HK-2 (cell line): ENCODE measurements around the gene HTD2.
"Not testable (repeated sequence)": the region's sequence is repeated elsewhere in the genome, so short reads cannot be mapped to it uniquely, and the experiment has no call there.

Experiments
- DNase-seq: peaks from one replicate; pipeline ENCODE4 v3.0.0-alpha.2; 2018; ENCODE audit not compliant: unreplicated experiment

The HTD2 gene

DNA sequence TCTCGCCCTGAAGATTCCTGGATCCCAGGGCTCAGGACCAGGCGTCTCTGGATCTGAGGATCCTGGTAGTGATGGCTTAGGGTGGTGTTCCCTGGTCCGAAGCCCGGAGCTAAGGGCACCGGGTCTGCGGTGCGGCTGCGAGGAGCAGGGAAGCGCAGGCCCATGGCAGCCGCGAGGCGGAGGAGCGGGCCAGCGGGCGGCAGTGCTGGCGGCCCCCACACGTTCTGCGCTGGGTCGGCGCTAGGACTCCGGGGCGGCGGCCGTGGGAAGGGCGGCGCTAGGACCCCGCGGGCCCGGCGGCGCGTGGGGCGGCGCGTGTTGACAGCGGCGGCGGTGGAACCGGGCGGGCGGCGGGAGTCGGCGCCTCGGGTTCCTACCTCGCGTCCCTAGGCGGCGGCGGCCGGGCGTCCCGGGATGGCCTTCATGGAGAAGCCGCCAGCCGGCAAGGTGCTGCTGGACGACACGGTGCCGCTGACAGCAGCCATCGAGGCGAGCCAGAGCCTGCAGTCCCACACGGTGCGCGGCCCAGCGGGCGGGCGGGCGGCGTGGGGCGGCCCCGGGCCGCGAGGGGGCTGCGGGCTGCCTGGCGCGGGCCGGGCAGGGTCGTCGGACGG is 26.4 kb downstream of the HTD2 start, which contains the start of gene PXK:
Gene PXK (plus strand): TSS at position 318 of the 614 bp plus-strand sequence. CDS start 97 bp downstream, at position 415.
- DNase-seq = peak; percentile 67

DNA sequence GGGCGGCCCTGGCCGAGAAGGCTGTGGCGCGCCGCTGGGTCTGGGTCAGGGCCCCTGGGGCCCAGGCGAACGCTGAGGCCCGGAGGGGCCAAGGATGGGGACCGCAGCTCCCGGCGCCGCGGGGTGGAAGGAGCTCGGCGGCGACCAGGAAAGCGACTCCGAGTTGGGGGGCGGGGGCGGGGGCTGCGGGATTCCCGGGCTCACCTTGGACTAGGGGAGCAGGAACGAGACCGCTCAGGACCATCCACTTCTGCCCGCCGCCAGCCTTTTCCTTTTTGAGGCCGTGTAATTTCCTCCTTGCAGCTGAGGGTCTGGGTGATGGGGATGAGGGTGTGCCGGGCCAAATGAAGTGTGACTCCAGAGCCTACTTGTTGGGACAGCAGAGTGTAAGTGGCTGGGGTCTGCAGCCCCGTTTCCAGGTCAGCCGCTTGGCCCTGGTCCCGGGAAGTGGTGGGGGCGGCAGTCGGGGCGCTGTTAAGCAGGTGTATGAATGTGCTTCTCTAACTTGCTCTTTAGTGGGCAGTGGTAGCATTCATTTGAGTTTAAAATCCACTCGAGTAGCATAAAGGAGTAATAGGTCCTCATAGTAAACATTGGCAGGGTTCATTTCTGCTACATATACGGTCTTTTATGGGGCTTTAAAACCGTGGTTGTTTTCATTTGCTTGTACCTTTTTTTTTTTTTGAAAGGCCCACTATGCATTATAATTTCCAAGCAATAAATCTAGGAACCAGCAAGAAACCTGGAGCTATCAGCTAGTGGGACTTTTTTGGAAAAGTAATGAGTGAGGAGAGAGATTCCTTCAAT is 27.1 kb downstream of the HTD2 start:
- DNase-seq = peak; percentile 21

DNA sequence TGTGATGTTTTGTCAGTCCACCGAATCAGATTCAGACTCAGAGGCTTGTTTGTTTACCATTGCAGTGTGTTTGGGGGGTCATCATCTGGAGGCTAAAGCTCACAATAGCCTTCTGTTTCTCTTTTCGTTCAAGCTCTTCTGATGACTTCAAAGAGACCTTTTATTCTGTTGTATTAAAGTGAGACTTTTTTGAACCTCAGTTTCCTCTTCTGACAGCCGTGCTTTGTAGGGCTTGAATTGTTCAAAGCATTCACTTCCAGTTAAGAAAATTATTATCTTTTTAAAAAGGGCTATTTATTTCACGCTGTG is 27.6 kb downstream of the HTD2 start:
- no peak for DNase-seq

DNA sequence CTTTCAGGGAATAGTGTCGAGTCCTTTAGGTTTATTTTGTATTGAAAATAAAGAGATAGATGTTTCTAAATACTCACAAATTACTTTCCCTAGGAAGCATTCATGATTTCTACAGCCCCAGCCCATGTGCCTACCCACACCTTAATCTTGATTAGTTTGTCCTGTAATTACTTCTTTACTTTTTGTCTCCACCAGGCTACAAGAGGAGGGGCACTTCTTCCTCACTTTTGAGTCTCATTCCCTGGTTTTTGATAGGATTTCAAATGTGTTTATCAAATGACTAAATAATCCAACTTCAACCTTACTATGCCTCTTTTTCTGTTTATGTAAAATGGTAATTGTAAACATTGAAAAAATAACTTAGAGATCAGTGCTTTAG is 28.2 kb downstream of the HTD2 start:
- no peak for DNase-seq

DNA sequence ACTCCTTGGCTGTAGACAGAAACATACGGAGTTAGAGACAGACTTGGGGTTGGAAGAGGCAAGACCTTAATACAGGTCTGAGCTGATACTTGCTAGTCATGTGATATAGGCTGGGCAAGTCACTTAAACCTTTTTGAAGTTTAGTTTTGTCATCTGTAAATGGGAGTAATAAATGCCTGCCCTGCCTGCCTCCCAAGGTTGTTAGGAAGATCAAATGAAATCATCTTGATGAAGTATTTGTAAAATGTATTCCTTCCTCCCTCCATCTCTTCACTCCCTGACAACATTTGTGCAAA is 29.3 kb downstream of the HTD2 start:
- no peak for DNase-seq

DNA sequence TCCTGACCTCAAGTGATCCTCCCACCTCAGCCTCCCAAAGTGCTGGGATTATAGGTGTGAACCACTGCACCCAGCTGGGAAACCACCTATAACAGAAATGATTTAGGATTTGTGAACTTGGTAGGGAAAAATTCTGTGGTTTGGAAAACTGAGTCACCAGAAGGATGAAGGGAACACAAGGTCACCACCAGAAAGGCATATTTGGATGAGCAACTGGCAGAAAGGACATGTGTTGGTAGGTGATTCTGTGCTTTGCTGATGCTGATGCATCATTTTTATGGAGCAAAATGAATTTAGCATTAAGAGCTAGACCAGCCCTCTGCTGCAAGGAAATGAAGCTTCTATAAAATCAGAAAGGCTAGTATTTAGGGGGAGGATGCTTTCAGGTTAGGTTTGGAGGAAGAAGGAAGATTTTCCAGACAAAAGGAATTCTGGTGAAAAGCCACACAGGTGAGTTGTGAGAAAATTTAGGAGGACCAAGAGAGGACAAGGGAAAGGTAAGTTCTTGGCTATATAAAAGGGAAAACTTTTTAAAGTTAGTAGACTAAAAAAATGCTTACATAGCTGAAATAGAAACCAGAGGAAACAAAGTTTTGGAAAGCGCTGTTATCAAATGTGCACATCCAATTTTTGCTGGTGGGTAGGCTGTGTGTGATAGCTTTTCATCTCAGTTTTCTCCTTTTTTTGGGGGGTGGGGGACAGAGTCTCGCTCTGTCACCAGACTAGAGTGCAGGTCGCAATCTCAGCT is 30.0 kb downstream of the HTD2 start:
- no peak for DNase-seq

DNA sequence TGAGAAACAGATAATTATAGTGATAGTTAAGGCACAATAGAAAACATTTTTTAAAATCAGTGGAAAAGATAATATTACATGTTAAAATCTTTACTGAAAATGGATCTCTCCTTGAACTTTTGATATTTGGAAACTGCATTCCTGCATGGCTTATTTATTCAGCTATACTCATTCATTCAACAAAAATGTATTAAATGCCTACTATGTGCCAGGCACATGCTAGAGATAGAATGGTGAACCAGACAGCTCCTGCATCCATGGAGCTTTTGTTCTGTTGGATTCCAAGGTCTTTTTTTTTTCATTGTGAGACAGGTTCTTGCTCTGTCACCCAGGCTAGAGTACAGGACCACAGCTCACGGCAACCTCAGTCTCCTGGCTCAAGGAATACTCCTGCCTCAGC is 30.9 kb downstream of the HTD2 start:
- DNase-seq = no peak

DNA sequence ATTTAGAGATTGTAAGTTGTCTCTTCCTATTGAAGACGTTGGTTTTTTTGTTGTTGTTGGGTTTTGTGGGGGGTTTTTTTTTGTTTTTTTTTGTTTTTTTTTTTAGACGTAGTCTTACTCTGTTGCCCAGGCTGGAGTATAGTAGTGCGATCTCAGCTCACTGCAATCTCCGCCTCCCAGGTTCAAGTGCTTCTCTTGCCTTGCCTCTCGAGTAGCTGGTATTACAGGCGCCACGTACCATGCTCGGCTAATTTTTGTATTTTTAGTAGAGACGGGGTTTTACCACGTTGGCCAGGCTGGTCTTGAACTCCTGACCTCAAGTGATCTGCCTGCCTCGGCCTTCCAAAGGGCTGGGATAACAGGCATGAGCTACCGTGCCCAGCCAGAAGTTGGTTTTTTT is 32.8 kb downstream of the HTD2 start:
- not testable (repeated sequence) for DNase-seq

DNA sequence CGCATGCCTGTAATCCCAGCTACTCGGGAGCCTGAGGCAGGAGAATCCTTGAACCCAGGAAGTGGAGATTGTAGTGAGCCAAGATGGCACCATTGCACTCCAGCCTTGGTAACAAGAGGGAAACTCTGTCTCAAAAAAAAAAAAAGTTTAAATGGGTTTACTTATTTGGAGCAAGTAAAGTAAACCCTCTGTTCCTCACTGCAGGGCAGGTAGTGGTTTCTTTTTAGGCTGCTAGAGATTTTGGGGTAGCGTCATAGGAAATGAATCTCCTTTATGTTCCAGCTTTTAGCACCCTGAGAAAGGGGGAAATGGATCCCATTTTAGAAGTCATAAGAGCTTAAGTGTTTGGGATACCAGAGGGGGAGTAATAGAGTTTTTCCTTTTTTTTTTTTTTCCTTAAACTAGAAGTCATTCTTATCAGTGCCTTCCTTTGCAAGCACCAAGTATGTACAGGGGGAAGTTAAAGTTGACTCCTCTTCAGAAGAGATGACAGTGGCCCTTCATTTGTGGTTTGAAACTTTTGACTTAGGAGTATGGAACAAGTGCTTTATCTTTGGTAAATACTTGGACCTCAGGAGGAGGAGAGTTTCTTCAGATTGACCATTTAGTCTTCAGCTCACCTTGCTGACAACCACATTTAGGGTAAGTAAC is 34.4 kb downstream of the HTD2 start:
- no peak for DNase-seq

DNA sequence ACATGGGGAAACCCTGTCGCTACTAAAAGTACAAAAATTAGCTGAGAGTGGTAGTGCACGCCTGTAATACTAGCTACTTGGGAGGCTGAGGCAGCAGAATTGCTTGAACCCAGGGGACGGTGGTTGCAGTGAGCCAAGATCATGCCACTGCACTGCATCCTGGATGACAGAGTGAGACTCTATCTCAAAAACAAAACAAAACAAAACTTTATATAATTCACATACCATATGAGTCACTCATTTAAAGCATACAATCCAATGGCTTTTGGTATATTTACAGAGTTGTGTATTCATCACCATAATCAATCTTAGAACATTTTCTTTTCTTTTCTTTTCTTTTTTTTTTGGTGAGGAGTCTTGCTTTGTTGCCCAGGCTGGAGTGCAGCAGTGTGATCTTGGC is 35.1 kb downstream of the HTD2 start:
- no peak for DNase-seq

DNA sequence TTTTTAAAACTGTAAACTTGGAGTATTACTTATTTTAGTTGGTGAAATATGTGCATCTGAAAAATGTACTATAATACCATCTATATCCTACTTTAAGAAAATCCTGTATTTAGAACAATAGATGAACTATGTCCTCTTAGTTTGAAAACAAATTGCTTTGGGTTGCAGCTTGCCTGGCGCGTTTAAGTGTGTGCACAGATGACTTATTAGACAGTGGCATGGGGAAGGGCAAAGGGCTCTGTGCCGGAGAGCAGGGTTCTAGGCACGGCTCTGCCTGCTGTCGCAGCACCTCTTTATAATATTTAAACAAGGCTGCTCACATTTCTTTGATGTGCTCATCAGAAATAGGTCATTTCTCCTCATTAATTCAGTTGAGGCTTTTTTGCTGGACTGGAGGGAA is 36.4 kb downstream of the HTD2 start:
- DNase-seq = no peak

DNA sequence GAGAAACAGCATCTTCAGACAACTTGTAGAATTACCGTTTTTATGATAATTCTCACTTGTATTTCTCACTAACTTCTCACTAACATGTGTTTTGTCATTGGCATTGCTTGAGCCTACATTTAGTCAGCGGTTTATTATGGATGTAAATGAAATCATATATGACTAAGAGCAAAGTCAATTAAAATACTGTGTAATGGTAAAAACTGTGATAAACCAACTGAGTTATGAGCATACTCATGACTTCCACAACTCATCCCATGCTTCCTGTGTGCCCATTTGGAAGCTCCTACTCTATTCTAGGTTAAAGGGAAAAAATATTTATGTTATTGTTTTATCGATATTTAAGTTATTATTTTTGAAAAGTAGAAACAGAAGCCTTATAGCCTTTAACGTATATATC is 39.1 kb downstream of the HTD2 start:
- DNase-seq = no peak

DNA sequence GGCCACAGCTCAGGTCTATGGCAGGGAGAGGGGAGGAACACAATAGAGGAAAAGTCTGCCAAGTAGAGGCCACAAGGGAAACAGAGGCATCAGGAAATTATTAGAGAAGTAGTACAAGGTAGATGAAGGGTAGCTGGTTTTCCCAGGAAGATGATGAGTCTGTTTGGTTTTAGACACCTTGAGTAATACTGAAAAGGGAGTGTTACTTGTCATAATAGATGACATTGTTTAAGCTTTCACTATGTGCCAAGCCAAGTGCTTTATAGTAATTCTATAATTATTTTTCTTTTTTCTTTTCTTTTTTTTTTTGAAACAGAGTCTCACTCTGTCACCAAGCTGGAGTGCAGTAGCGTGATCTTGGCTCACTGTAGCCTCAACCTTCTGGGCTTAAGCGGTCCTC is 40.0 kb downstream of the HTD2 start:
- no peak for DNase-seq

DNA sequence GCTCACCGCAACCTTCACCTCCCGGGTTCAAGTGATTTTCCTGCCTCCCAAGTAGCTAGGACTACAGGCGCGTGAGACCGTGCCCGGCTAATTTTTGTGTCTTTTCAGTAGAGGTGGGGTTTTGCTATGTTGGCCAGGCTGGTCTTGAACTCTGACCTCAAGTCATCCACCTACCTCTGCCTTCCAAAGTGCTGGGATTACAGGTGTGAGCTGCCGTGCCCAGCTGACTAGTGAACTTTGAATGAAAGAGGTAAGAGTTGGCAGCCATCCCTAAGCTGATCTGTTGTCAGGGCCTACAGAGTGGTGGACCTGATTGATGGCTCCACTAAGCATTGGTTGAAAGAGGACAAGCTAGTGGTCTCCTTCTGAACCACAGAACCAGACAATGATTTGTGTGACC is 41.7 kb downstream of the HTD2 start:
- DNase-seq = no peak

DNA sequence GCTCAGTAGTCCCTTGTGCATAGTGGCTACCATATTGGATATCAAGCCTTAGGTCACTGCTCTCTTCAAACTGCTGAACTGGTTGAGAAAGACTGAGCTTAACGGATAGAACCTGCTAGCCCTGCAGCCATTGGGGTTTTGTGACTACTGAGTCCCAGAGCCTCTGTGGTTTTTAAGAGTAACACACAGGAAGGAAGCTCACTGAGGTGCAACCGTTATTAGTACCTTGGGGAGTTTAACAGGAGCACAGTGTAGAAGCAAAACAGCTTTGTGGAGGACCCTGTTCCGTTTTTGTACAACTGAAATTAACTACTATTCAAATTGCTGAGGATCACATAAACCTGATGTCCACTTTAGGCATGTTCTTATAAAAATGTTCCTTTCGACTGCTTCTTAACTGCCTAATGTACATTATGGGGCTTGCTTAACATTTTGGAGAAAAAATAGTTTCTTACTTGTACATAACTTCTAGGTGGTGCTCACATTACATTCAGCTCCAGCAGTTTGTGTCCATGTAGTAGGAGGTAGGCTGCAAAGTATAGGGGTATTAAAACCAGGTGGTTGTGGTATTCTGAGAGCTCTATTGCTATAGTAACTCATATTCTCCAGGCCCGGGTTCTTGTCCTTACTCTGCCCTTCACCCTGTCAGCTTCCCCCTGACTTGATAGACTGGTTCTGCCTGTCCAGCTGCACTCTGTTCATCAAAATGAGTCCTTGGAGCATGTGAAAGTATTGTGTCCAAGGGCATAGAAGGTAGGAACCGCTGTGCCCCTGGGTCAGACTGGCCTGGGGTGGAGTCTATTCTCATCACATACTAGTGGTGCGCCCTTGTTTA is 43.7 kb downstream of the HTD2 start:
- DNase-seq = no peak

DNA sequence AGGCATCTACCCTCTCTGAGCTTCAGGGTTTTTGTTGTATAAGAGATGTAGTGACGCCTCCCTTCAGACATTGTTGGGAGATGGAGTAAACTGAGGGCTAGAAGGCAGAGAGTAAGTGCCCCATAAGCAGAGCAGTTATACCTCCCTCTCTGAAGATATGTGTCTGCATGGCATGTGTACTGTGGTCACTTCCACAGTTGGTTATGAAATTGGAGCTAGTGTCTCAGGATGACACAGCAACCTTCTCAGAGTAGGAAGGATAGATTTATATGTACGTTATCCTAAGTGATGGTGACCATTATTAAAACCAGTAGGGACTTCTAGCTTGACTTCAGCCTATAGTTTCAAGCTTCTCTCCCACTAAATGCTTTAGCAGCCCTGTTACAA is 44.3 kb downstream of the HTD2 start:
- no peak for DNase-seq

DNA sequence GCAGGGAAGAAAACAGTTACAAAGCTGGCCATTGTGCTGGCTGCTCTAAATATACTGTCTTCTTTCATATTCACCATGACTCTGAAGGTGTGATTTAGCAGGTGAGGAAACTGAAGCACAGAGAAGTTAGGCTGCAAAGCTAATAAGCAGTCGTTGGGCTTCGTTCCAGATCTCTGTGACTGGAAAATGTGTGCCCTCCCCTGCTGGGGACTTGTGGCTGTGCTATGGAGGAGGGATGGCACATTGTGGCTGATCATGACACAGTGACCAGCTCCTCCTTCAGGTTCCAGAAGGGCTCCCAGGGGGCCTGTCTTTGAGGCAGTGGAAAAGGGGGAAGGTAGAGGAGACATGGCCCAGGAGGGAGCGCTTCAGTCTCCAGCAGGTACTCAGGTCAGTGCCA is 45.6 kb downstream of the HTD2 start:
- DNase-seq = no peak

DNA sequence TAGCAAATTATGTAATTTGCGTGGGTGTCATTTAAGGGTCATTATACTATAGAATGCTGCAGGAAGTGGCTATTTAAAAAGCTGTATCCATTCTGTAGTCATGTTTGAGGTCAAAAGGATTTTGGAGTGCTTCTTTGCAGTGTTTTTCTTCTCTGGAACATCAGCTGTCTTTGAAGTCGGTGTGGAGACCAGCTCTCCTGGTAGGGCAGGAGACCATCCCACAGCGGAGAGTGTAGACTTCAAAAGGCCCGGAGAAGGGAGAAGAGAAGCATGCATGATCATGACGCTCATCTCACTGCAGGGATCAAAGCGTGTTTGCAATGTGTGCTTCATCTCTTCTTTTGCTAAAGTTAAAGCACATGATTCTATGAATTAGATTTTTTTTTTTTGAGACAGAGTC is 46.3 kb downstream of the HTD2 start:
- DNase-seq = no peak

DNA sequence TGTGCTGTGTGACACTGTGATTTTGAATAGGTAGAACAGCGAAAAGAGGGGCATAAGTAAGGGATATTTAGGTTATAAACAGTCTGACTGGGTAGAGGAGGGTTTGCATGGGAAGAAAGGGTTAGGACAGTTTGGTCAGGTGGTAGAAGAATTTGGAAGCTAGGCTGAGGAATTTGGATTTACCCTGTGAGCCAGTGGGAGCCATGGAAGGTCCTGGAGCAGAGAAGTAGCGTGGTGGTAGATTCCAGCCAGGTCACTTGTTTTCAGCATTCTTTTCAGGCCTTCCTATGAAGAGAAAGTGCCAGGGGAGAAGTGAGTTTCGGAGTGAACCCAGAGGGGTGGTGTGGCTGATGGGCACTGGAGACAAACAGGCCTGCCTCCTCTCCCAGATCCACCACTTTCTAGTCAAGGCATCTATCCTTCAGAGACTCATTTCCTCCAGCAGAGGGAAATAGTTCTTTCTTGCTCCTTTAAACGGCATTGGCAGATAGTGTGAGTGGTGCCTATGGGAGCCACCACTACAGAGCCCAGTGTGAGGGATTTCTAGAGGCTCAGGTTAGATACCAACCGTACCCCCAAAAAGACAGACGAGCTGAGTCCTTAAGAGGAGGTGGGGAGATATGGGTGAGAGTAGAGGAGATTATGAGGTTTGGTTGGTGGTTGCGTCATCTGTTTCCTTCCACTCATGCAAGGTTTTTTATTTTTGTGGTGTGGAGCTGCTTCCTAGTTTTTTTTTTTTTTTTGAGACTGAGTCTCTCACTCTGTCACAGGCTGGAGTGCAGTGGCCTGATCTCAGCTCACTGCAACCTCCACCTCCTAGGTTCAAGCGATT is 47.6 kb downstream of the HTD2 start:
- DNase-seq = no peak

DNA sequence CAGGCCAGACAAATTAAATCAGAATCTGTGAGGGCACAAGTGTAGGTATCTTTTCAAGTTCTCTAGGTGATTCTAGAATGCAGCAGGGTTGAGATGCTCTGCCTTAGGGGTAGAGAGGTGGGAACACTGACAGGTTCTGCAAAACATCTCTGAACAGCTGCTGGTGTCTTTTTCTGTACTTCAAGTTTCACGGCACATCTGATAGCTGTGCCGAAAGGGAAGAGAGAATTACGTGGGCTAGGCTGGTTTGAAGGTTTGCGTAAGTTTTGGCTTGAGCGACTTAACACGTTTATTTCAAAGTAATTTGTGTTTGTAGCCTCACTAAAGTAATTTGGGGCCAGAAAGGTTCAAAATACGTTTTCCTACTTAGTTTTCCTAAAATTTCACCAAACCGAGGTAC is 48.9 kb downstream of the HTD2 start:
- no peak for DNase-seq

DNA sequence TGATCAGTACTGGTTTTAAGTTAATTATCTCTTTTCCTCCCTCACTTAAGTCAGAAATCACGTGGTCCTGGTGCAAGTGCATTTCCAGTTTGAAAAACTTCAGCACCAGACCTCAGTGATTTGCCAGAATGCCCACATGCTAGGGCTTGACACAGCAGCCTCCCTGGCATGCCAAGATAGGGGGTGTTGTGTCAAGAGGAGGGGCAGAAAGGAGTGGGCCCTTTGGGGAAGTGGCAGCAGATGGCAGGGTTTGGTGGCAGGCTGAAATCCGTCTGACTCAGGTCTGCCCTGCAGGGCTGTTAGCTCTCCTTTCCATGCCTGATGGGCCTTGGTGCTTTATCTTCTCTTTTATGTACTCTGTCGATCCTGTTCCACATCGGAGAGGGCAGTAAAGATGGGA is 49.7 kb downstream of the HTD2 start:
- DNase-seq = no peak
